GM13976 (cell line): ENCODE measurements around the gene OXSR1.

Experiments
- DNase-seq: peaks from one replicate; pipeline ENCODE4 v3.0.0; 2012; ENCODE audit warnings: low spot score
- CTCF ChIP-seq: IDR thresholded peaks from 2 replicates; pipeline ENCODE4 v1.5.1; 2012; ENCODE audit warnings: borderline replicate concordance, mild to moderate bottlenecking; ENCODE audit not compliant: insufficient read depth; ENCODE audit errors: extremely low read depth, missing control alignments, control extremely low read depth
- in situ Hi-C: fragments of 300-500 bp; cut with MboI; formaldehyde crosslinking; loops from one replicate; pipeline ENCODE4 v1.12.0; 2022; ENCODE audit warnings: low sequenced_read_pairs, mixed read lengths, inconsistent platforms; ENCODE audit not compliant: unreplicated experiment

Gene OXSR1

DNA sequence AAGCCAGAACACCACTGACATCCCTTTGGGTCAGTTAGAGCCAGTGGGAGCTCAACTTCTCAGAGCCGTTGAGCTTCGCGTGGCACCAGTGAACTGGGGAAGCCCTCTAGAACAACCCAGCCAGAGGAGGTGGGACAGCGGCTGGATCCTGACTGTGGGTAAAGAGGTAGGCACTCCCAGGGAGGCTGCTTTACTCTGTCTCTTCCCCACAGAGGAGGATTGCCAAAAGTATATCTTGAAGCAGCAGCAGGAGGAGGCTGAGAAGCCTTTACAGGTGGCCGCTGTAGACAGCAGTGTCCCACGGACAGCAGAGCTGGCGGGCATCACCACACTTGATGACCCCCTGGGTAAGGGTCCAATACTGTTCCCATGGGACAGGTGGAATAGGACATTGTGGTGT lies 25.7 kb upstream of the OXSR1 start:
- no peak for TF ChIP-seq CTCF
- in situ Hi-C loops: loop anchor here (25.0 kb wide), 1 partner anchor 348 kb away; the partner anchor contains the start of gene EXOG
- DNase-seq: no peak

GRCh38 chr3:38140326-38141172 lies 24.8 kb upstream of the OXSR1 start:
- no peak for DNase-seq
- TF ChIP-seq CTCF: no peak
- in situ Hi-C loops: loop anchor here (25.0 kb wide), 1 partner anchor 347 kb away; the partner anchor contains the start of gene EXOG

DNA sequence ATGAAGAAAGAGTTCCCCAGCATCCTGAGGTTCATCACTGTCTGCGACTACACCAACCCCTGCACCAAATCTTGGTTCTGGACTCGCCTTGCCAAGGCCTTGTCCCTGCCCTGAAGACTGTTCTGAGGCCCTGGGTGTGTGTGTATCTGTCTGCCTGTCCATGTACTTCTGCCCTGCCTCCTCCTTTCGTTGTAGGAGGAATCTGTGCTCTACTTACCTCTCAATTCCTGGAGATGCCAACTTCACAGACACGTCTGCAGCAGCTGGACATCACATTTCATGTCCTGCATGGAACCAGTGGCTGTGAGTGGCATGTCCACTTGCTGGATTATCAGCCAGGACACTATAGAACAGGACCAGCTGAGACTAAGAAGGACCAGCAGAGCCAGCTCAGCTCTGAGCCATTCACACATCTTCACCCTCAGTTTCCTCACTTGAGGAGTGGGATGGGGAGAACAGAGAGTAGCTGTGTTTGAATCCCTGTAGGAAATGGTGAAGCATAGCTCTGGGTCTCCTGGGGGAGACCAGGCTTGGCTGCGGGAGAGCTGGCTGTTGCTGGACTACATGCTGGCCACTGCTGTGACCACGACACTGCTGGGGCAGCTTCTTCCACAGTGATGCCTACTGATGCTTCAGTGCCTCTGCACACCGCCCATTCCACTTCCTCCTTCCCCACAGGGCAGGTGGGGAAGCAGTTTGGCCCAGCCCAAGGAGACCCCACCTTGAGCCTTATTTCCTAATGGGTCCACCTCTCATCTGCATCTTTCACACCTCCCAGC lies 24.0 kb upstream of the OXSR1 start:
- TF ChIP-seq CTCF: no peak
- in situ Hi-C loops: loop anchor here (25.0 kb wide), 1 partner anchor 346 kb away; the partner anchor contains the start of gene EXOG
- no peak for DNase-seq

DNA sequence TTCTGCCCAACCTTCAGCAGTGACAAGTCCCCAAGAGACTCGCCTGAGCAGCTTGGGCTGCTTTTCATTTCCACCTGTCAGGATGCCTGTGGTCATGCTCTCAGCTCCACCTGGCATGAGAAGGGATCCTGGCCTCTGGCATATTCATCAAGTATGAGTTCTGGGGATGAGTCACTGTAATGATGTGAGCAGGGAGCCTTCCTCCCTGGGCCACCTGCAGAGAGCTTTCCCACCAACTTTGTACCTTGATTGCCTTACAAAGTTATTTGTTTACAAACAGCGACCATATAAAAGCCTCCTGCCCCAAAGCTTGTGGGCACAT lies 23.4 kb upstream of the OXSR1 start:
- in situ Hi-C loops: loop anchor here (25.0 kb wide), 1 partner anchor 345 kb away; the partner anchor contains the start of gene EXOG
- TF ChIP-seq CTCF: no peak
- no peak for DNase-seq

DNA sequence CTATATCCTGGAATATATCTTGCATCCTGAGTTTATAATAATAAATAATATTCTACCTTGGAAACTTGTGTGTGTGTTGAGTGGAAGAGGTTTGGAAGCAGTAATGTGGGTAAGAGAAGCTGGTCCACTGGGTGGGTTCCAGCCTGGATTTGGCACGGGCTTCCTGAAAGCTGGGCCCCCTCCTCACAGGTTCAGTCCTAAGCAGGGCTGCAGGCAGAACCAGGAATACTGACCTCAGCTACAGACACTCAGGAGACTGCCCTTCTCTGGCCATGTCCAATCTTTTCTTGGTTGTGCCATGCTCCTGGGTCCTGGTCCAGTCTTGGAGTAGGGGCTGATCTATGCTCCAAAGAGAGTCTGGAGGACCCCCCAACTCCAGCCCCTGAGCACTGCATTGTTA lies 22.4 kb upstream of the OXSR1 start:
- TF ChIP-seq CTCF: no peak
- in situ Hi-C loops: loop anchor here (25.0 kb wide), 1 partner anchor 344 kb away; the partner anchor contains the start of gene EXOG
- DNase-seq: no peak

- DNase-seq: no peak
- TF ChIP-seq CTCF: no peak
- in situ Hi-C loops: loop anchor here (25.0 kb wide), 1 partner anchor 344 kb away; the partner anchor contains the start of gene EXOG
Observed at GRCh38 chr3:38143511-38143910, 21.8 kb upstream of the OXSR1 start.
